ENCODE measurements around the gene SNTB2. TPM values are rescaled to one million over a fixed set of nuclear protein-coding genes. Genes with fewer than 3 reads are reported as not detected.
A peak's percentile ranks its signal among the peaks of the same experiment; 100 is the strongest.

The SNTB2 gene
- total and polyA plus RNA-seq, 9 of the 15 experiments (the other 6 are each of a cell fraction or from before 2014, with no cell fraction given) = 1.2 to 13.7 (median 5.7) TPM

DNA sequence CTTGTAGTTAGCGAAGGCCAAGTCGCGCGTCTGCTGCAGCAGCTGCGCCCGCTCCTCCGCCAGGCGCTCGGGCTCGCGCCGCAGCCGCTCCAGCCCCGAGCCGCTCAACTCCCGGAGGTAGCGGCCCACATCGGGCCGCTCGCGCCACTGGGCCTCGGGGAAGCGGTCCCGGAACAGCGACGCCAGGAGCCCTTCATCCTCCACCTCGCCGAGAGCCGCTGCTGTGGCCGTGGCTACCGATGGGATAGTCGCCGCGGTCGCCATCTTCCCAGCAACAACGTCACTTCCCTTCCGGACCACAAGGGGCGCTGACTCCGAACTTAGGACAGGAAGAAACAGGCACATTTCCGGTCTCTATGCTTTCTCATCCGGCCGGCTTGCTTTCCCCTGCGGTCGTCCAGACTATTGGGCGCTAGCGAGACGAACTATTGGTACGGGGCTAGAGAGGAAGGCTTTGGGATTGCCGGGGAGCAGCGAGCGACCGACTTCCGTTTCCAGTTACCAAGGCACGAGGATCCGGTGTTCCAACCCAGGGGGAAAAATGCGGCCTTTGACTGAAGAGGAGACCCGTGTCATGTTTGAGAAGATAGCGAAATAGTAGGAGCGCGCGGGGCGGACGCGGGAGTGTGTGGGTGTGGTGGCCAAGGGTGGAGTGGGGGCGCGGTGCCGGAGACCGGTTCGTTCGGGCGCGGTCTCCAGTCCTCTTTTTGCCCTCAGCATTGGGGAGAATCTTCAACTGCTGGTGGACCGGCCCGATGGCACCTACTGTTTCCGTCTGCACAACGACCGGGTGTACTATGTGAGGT lies 152.5 kb downstream of the SNTB2 start, which contains the start of the genes COG8 and NIP7 (continued):
- TF ChIP-seq RBM14 (IDR thresholded peaks at IDR 0.05; ENCODE audit: borderline replicate concordance, insufficient read depth, low read depth, low read length) (no peak), RB1 (IDR thresholded peaks at IDR 0.05; ENCODE audit: low read depth) (peak; percentile 85), ZNF165 (CRISPR knock-in tag; IDR thresholded peaks at IDR 0.05; ENCODE audit: borderline replicate concordance) (no peak), SNIP1 (IDR thresholded peaks at IDR 0.05; ENCODE audit: low read depth) (peak; percentile 97), ZNF431 (CRISPR knock-in tag; IDR thresholded peaks at IDR 0.05) (no peak), EZH2 (IDR thresholded peaks at IDR 0.05; ENCODE audit: borderline replicate concordance, low read depth, low read length) (no peak), BACH1 (tag; IDR thresholded peaks at IDR 0.05) (no peak), TCF3 (CRISPR knock-in tag; IDR thresholded peaks at IDR 0.05) (no peak), ZNF274 (IDR thresholded peaks at IDR 0.05; ENCODE audit: borderline replicate concordance, low read depth, low read length) (no peak), MEF2A (IDR thresholded peaks at IDR 0.05; ENCODE audit: control insufficient read depth, low read depth, low read length) (no peak), NFYB (IDR thresholded peaks at IDR 0.05; ENCODE audit: extremely low read depth, insufficient read length) (peak; percentile 3), ZKSCAN3 (CRISPR knock-in tag; IDR thresholded peaks at IDR 0.05) (no peak), ZNF197 (CRISPR knock-in tag; IDR thresholded peaks at IDR 0.05; ENCODE audit: low read depth) (no peak), ZNF3 (CRISPR knock-in tag; IDR thresholded peaks at IDR 0.05) (no peak)
- TF ChIP-seq, protein P1, sequence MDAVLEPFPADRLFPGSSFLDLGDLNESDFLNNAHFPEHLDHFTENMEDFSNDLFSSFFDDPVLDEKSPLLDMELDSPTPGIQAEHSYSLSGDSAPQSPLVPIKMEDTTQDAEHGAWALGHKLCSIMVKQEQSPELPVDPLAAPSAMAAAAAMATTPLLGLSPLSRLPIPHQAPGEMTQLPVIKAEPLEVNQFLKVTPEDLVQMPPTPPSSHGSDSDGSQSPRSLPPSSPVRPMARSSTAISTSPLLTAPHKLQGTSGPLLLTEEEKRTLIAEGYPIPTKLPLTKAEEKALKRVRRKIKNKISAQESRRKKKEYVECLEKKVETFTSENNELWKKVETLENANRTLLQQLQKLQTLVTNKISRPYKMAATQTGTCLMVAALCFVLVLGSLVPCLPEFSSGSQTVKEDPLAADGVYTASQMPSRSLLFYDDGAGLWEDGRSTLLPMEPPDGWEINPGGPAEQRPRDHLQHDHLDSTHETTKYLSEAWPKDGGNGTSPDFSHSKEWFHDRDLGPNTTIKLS (IDR thresholded peaks at IDR 0.05; ENCODE audit: borderline replicate concordance, low read depth) = peak; percentile 92; the same call in 1 of the 2 replicates
- TF ChIP-seq, protein P2, sequence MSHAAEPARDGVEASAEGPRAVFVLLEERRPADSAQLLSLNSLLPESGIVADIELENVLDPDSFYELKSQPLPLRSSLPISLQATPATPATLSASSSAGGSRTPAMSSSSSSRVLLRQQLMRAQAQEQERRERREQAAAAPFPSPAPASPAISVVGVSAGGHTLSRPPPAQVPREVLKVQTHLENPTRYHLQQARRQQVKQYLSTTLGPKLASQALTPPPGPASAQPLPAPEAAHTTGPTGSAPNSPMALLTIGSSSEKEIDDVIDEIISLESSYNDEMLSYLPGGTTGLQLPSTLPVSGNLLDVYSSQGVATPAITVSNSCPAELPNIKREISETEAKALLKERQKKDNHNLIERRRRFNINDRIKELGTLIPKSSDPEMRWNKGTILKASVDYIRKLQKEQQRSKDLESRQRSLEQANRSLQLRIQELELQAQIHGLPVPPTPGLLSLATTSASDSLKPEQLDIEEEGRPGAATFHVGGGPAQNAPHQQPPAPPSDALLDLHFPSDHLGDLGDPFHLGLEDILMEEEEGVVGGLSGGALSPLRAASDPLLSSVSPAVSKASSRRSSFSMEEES (CRISPR knock-in tag; IDR thresholded peaks at IDR 0.05) = no peak
- TF ChIP-seq, protein P3, sequence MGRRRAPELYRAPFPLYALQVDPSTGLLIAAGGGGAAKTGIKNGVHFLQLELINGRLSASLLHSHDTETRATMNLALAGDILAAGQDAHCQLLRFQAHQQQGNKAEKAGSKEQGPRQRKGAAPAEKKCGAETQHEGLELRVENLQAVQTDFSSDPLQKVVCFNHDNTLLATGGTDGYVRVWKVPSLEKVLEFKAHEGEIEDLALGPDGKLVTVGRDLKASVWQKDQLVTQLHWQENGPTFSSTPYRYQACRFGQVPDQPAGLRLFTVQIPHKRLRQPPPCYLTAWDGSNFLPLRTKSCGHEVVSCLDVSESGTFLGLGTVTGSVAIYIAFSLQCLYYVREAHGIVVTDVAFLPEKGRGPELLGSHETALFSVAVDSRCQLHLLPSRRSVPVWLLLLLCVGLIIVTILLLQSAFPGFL (CRISPR knock-in tag; IDR thresholded peaks at IDR 0.05) = peak; percentile 92; the same call in 1 of the 2 replicates
- TF ChIP-seq, protein P4, sequence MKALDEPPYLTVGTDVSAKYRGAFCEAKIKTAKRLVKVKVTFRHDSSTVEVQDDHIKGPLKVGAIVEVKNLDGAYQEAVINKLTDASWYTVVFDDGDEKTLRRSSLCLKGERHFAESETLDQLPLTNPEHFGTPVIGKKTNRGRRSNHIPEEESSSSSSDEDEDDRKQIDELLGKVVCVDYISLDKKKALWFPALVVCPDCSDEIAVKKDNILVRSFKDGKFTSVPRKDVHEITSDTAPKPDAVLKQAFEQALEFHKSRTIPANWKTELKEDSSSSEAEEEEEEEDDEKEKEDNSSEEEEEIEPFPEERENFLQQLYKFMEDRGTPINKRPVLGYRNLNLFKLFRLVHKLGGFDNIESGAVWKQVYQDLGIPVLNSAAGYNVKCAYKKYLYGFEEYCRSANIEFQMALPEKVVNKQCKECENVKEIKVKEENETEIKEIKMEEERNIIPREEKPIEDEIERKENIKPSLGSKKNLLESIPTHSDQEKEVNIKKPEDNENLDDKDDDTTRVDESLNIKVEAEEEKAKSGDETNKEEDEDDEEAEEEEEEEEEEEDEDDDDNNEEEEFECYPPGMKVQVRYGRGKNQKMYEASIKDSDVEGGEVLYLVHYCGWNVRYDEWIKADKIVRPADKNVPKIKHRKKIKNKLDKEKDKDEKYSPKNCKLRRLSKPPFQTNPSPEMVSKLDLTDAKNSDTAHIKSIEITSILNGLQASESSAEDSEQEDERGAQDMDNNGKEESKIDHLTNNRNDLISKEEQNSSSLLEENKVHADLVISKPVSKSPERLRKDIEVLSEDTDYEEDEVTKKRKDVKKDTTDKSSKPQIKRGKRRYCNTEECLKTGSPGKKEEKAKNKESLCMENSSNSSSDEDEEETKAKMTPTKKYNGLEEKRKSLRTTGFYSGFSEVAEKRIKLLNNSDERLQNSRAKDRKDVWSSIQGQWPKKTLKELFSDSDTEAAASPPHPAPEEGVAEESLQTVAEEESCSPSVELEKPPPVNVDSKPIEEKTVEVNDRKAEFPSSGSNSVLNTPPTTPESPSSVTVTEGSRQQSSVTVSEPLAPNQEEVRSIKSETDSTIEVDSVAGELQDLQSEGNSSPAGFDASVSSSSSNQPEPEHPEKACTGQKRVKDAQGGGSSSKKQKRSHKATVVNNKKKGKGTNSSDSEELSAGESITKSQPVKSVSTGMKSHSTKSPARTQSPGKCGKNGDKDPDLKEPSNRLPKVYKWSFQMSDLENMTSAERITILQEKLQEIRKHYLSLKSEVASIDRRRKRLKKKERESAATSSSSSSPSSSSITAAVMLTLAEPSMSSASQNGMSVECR (CRISPR knock-in tag; IDR thresholded peaks at IDR 0.05) = peak; percentile 95

All from K562 (cell line).